Motor neuron (in vitro differentiated cells): ENCODE measurements around the gene UBASH3A. TPM values are rescaled to one million over a fixed set of nuclear protein-coding genes. Genes with fewer than 3 reads are reported as not detected.
A peak's percentile ranks its signal among the peaks of the same experiment; 100 is the strongest.
"Not testable (repeated sequence)": the region's sequence is repeated elsewhere in the genome, so short reads cannot be mapped to it uniquely, and the experiment has no call there.

Experiments
- ATAC-seq, 8 experiments: fragments of 200-7000 bp; cut with Tn5 transposase; replicated peaks in 6 of 8; 2 replicates each; pipeline ENCODE4 v1.8.0; 2021; ENCODE audit warnings: mild to moderate bottlenecking in 8 of 8, moderate library complexity in 8 of 8
- H3K27ac ChIP-seq, 2 donors: fragments of 250-450 bp; sonication (Bioruptor Pico); 2 replicates each; pipeline ENCODE4 v1.9.0; 2021; ENCODE audit warnings: antibody characterized with exemption in 2 of 2, mild to moderate bottlenecking in 2 of 2, moderate library complexity in 1 of 2
- H3K4me1 ChIP-seq, 2 donors: fragments of 250-450 bp; sonication (Bioruptor Pico); replicated peaks in 1 of 2; 2 replicates each; pipeline ENCODE4 v1.6.1; 2021; ENCODE audit warnings: antibody characterized with exemption in 2 of 2, mild to moderate bottlenecking in 2 of 2, moderate library complexity in 1 of 2
- H3K4me3 ChIP-seq, 5 donors: fragments of 250-450 bp; sonication (Bioruptor Pico); 2 replicates each; pipeline ENCODE4 v1.9.0; 2021; ENCODE audit warnings: antibody characterized with exemption in 5 of 5, mild to moderate bottlenecking in 5 of 5, moderate library complexity in 4 of 5
- WGBS, 10 experiments: fragments of 450-650 bp; shearing (Covaris generic); methylation state at CpG; one replicate each; pipeline ENCODE4 v1.0.0; 2022; 5-methylcytosine and 5-hydroxymethylcytosine counted together
- in situ Hi-C, 9 experiments: fragments of 400-800 bp; cut with MboI; loops; one replicate each; pipeline ENCODE4 v1.15.0; 2021; ENCODE audit warnings: low sequenced_read_pairs in 9 of 9, low pct_unique_long_range_greater_than_20kb in 2 of 9; ENCODE audit not compliant: unreplicated experiment in 9 of 9
- total RNA-seq, 8 experiments: library from RNA; unstranded; fragments of 300-600 nt; gene quantifications; 2 replicates each; pipeline versions ENCODE4 v1.2.3 to v1.2.4, GENCODE V29; 2022

UBASH3A gene
- total RNA-seq, 8 experiments from 2014 or later: 0.25 to 0.66 (median 0.28) TPM; not detected in 5

DNA sequence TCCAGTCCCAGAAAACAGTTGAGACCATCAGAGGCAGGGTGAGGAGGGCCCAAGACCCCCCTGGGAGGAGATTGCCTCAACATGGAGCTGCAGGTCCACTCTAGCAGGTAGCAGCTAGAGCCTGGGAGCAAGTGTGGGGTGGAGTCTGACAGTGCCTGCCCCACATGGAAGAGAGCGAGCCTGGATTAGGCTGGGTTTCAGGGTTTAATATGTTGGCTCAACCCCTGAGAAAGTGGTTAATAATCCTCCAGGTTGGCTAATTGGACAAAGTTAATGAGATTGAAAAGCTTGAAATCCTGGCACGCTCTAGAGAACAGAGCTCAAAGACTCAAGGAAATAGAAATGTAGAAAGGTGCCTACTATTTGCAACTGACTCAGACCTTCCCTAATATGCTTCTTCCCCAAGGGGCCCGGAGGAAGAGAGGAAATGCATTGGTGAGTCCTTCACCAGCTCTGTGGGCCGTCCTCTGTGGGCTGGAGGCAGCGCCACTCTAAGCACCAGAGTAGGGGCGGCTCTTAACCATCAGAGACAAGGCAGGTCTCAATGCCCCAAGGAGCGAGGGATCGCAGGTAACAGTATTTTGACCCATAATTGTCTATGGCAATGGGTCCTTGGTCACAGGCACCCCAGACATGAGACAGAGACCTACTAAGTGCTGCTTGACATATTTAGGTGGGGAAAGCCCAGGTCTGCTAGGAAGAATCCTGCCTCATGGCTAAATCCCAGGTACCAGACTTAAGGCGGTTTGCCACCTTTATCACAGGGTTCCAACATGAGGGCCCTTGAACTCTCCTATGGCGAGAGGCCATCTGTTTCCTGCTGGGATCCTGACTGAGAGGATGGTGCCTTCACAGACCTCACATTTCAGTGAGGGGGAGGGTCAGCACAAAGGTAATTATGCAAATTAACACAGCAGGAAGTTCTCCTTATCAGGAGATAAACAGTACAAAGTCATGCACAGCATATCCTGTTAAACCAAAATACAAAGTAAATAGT is 58.5 kb downstream of the UBASH3A start:
- WGBS, 10 experiments: 20 to 100% (median 75%) methylated on average over 1 to 7 of the region's 10 CpGs; no CpG with 5 or more reads in 3 of the 10 experiments
- Histone ChIP-seq H3K27ac (no peak overlapping the region), H3K4me1 (peaks cover 7 to 13% of the 10 kb centered on the region in 2 donors)

DNA sequence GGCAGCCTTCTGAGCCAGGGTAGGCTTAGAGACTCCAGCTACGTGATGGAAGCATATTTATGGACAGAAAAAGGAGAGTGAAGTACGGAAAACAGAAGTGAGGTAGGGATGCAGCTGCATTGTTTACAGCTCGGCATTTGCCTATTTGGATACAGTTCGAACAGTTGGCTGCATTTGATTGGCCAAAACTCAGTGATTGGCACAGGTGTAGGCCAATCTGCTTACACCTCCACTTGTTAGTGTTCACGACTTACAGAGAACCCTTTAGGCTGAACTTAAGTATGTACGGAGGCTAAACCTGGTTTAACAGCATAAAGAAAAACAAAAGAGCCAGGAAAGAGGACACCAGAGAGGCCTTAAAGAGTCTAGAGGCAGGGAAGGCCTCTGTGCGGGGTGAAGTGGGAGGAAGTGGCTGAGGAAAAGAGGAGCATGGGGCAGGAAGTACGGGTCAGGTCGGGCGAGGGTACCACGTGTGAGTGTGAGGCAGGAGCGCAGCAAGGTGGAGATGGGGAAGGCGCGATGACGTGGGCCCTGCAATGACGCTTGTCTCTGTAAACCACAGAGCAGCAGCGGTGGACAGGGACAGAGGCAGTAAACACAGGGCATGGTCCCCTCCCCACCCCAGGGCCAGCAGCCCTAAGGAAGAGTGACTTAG is 60.3 kb downstream of the UBASH3A start:
- 0 to 90% (median 74%) methylated on average over 1 to 14 of the region's 17 CpGs for WGBS, 10 experiments
- Histone ChIP-seq H3K4me1 (peaks cover 20 to 23% of the 10 kb centered on the region in 2 donors), H3K4me3 (no peak overlapping the region), H3K27ac (no peak overlapping the region)
- peak in 2 of 8 experiments; percentile 52 to 80 for ATAC-seq
- in situ Hi-C loops: loop anchor here in 1 of 9 experiments (25.0 kb wide), 1 partner anchor 102 kb away; the partner anchor contains the start of genes TFF1 and TFF2

More for the DNA sequence above, 58.5 kb downstream of the UBASH3A start:
- no peak overlapping the region for H3K4me3 ChIP-seq
- no peak for ATAC-seq
- in situ Hi-C loops: loop anchor here in 1 of 9 experiments (25.0 kb wide), 1 partner anchor 100 kb away; the partner anchor contains the start of genes TFF1 and TFF2

DNA sequence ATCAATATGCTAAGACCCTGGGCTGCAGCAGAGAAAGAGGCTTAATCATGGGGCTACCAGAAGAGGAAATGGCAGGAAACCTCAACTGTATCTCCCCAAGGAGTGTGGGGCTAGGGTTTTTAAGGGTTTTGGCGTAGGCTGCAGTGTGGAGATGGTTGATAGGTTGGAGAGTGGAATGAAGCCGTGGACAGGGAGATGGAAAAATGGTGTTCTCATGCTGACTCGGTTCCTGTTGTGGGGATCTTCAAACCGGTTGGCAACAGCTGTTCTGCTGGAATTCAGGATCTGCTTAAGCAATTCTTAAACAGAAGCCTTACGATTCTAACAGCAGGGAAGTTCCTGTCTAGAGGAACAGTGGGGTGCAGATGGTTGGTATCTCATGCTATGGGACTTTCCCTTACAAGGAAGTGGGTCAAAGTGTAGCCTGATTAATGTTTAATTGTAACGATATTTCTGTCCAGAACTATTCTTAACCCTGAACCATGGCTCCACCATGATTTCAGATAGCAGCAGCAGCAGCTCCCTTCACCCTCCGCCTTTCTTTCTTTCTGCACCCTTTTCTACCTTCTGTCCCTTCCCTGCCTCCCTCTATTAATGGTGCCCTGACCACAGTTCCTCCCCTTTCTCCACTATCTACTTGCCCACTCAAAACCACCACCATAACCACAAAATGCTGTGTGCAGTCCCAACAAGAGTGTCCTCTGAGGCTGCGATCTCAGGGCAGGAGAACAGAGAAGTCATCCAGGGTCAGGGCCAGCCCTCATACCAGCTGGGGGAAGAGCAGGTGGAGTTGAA is 61.5 kb downstream of the UBASH3A start:
- H3K27ac ChIP-seq: no peak overlapping the region
- H3K4me1 ChIP-seq: peaks cover 21 to 23% of the 10 kb centered on the region in 2 donors
- WGBS, 10 experiments: 7 to 89% (median 67%) methylated on average over 2 to 6 of the region's 8 CpGs; no CpG with 5 or more reads in 1 of the 10 experiments
- H3K4me3 ChIP-seq: no peak overlapping the region
- no peak for ATAC-seq
- in situ Hi-C loops: loop anchor here in 1 of 9 experiments (25.0 kb wide), 1 partner anchor 103 kb away; the partner anchor contains the start of genes TFF1 and TFF2

DNA sequence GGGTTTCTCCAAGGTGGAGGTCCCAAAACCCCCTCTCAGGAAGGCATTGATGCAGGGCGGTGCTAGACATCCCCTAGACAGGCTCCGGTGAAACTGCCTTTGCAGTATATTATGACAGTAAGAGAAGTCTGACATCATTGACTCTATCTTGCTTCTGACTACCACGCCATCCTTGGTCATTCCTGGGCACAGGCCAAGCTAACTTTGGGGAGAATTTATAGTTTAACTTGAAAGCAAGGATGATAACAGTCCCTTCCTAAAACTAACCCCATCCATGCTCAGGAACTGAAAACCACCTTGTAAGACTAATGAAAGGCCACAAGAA is 62.1 kb downstream of the UBASH3A start:
- Histone ChIP-seq H3K27ac (no peak overlapping the region), H3K4me3 (no peak overlapping the region), H3K4me1 (peaks cover 20 to 21% of the 10 kb centered on the region in 2 donors)
- ATAC-seq: no peak
- in situ Hi-C loops: loop anchor here in 1 of 9 experiments (25.0 kb wide), 1 partner anchor 103 kb away; the partner anchor contains the start of genes TFF1 and TFF2
- 67 to 100% (median 100%) methylated on average over 1 to 3 of the region's 3 CpGs; no CpG with 5 or more reads in 5 of the 10 experiments for WGBS, 10 experiments

DNA sequence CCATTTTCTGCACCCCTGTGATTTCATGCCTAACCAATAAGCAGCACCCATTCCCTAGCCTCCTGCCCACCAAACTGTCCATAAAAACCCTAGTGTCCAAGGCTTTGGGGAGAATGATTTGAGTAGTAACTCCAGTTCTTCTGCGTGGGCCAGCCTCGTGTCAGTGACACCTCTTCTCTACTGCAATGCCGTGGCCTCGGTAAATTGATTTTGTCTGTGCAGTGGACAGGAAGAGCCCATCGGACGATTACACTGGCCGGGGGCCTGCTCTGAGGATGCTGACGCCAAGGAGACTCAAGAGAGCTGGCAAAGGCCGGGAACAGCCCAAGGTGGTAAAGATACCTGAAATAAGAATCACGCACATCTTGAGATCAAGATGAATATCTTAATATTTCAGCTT is 63.0 kb downstream of the UBASH3A start:
- in situ Hi-C loops: loop anchor here in 1 of 9 experiments (25.0 kb wide), 1 partner anchor 104 kb away; the partner anchor contains the start of genes TFF1 and TFF2
- Histone ChIP-seq H3K4me1 (peaks cover 17 to 21% of the 10 kb centered on the region in 2 donors), H3K4me3 (no peak overlapping the region), H3K27ac (peak overlapping the region; percentile 30 to 39)
- peak in 4 of 8 experiments; percentile 2 to 14 (median 8) for ATAC-seq
- 42 to 100% (median 80%) methylated on average over 1 to 10 of the region's 10 CpGs; no CpG with 5 or more reads in 3 of the 10 experiments for WGBS, 10 experiments

DNA sequence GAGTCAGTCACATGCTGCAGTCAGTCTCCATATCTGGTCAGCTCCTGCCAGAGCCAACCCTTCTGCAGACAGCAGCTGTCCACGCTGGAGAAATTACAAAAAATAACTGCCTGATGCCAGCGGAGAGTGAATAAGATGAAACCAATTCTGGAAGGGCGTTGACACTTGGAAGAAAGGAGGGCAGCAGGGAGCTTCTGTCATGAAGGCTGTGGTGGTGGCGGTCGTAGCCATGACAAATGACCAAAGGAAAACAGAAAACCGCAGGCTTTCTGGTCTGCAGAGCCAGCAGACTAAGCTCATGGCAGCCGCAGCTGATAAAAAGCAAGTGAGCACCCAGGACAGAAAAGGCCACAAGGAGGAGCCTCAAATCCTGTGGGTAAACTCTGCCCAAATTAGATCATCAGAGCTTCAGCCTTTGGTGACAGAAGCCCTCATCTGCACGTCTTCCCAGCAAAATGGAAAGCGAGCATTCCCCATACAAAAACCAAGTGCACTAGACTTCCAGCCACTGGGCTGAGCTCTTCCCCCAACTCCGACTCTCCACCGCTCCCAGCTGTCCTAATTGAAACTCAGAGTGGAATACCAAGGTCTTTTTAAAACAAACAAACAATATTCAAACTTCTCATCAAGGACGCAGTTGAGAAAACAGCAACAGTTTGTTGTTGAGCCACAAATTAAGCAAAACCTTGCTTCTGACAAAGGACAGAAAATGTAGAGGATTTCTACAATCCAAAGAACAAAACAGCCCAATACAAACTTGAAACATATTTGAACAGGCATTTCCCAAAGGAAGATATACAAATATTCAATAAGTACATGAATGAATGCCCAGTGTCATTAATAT is 63.7 kb downstream of the UBASH3A start:
- 0 to 100% (median 37%) methylated on average over 1 to 10 of the region's 12 CpGs for WGBS, 10 experiments
- in situ Hi-C loops: loop anchor here in 1 of 9 experiments (25.0 kb wide), 1 partner anchor 105 kb away; the partner anchor contains the start of genes TFF1 and TFF2
- peak overlapping the region; percentile 30 to 39 for H3K27ac ChIP-seq
- ATAC-seq: peak in 7 of 8 experiments; percentile 25 to 91 (median 84)
- H3K4me3 ChIP-seq: no peak overlapping the region
- H3K4me1 ChIP-seq: peaks cover 17 to 21% of the 10 kb centered on the region in 2 donors

DNA sequence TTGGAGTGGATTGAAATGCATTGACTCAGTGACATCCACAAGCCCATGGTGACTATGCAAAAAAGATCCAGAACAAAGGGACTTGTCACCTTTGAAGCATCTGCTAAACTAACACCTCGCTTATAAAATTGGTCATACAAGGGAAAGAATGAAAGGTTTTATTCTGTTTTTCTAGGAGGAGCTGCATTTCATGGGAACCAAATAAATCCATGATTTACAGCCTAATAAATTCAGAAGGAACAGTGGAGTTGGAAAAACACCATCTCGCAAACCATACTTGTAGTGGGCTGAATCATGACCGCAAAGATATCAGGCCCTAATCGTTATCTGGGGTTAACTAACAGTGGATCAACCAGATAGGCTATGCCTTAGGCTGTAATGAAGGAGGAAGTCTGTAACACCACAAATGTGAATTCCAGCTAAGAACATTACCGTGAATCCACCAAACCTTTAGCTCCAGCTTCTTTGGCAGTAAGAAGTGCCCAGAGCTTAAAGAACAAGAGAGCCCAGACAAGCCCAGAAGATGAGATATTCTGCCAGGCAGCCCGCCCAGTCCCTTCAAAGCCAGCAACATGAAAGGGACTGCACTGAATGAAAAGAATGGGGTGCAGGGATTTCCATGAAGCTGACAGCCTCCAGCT is 64.9 kb downstream of the UBASH3A start:
- in situ Hi-C loops: loop anchor here in 1 of 9 experiments (25.0 kb wide), 1 partner anchor 106 kb away; the partner anchor contains the start of genes TFF1 and TFF2
- no peak overlapping the region for H3K27ac ChIP-seq
- ATAC-seq: no peak
- H3K4me1 ChIP-seq: peaks cover 15 to 21% of the 10 kb centered on the region in 2 donors
- no peak overlapping the region for H3K4me3 ChIP-seq
- 19 to 100% (median 65%) methylated on average over 1 to 6 of the region's 6 CpGs; no CpG with 5 or more reads in 1 of the 10 experiments for WGBS, 10 experiments

DNA sequence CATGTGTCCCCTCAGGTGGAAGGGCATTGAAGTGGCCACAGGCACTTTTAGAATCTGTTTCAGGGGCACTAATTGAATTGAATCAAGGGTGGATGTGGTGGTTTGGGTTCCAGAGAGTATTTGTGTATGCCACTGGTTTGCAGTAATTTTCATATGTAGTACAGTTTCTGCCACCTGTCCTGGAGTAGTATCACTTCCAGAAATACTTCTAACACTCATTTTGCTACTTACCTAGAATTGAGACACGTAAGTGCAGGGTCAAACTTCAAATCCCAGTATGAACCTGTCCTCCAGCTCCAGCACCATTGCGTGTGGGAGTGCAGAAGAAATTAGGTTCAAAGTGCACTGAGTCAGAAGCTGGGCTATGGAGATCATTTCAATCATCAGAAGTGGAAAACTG is 65.6 kb downstream of the UBASH3A start:
- WGBS, 10 experiments: 0 to 100% (median 100%) methylated on average over 1 to 2 of the region's 2 CpGs; no CpG with 5 or more reads in 5 of the 10 experiments
- no peak overlapping the region for H3K27ac ChIP-seq
- H3K4me1 ChIP-seq: peaks cover 17 to 27% of the 10 kb centered on the region in 2 donors
- in situ Hi-C loops: loop anchor here in 1 of 9 experiments (25.0 kb wide), 1 partner anchor 107 kb away; the partner anchor contains the start of genes TFF1 and TFF2
- H3K4me3 ChIP-seq: no peak overlapping the region
- ATAC-seq: no peak

DNA sequence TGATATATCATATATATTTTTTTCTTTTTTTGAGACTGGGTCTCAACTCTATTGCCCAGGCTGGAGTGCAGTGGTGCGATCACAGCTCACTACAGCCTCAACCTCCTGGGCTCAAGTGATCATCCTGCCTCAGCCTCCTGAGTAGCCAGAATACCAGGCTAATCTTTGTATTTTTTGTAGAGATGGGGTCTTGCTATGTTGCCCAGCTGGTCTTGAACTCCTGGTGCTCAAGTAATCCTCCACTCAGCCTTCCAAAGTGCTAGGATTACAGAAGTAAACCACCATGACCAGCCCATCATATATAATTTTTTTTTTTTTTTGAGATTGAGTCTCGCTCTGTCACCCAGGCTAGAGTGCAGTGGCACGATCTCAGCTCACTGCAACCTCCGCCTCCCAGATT is 66.0 kb downstream of the UBASH3A start:
- not testable (repeated sequence) for ATAC-seq, H3K4me3 ChIP-seq, H3K27ac ChIP-seq
- WGBS, 10 experiments: 35 to 100% (median 80%) methylated on average over 1 to 4 of the region's 4 CpGs; no CpG with 5 or more reads in 2 of the 10 experiments
- in situ Hi-C loops: loop anchor here in 1 of 9 experiments (25.0 kb wide), 1 partner anchor 107 kb away; the partner anchor contains the start of genes TFF1 and TFF2
- peaks cover 18 to 27% of the 10 kb centered on the region in 2 donors for H3K4me1 ChIP-seq

DNA sequence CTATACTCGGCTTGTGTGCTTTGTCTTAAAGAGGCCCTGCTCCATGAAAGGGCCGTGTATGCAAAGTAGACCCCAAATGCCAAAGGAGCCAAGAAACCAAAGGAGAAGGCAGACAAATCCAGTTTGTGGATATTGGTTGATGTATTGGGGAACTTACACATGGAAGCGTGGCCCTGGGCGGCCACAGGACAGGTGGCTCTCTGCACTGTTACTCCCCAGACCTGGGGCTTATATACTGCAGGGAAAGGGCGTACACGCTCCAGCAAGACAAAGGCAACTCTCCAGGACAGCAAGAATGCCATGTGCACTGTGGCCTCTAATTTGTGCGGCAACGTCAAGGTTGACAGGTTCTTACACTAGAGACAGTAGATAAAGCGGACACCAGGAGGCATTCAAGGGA is 67.5 kb downstream of the UBASH3A start:
- no peak for ATAC-seq
- H3K4me3 ChIP-seq: no peak overlapping the region
- H3K4me1 ChIP-seq: peaks cover 18 to 27% of the 10 kb centered on the region in 2 donors
- H3K27ac ChIP-seq: no peak overlapping the region
- in situ Hi-C loops: loop anchor here in 1 of 9 experiments (25.0 kb wide), 1 partner anchor 109 kb away; the partner anchor contains the start of genes TFF1 and TFF2
- WGBS, 10 experiments: 10 to 100% (median 80%) methylated on average over 1 to 4 of the region's 9 CpGs; no CpG with 5 or more reads in 4 of the 10 experiments
